Right hindlimb (tissue), 1 donor: ENCODE data around the gene CEMIP2.
A peak's percentile ranks its signal among the peaks of the same experiment; 100 is the strongest.

Experiments used
- DNase-seq: peaks from one replicate; pipeline ENCODE4 v3.0.0-alpha.2; 2018

CEMIP2 gene

GRCh38 chr9:71772726-71773125 is 4.4 kb upstream of the CEMIP2 start:
- no peak for DNase-seq

GRCh38 chr9:71770170-71770569 is 1.9 kb upstream of the CEMIP2 start:
- no peak for DNase-seq

- peak; percentile 80 for DNase-seq
These were observed 1.2 kb upstream of the CEMIP2 start for GRCh38 chr9:71769175-71770161.

DNA sequence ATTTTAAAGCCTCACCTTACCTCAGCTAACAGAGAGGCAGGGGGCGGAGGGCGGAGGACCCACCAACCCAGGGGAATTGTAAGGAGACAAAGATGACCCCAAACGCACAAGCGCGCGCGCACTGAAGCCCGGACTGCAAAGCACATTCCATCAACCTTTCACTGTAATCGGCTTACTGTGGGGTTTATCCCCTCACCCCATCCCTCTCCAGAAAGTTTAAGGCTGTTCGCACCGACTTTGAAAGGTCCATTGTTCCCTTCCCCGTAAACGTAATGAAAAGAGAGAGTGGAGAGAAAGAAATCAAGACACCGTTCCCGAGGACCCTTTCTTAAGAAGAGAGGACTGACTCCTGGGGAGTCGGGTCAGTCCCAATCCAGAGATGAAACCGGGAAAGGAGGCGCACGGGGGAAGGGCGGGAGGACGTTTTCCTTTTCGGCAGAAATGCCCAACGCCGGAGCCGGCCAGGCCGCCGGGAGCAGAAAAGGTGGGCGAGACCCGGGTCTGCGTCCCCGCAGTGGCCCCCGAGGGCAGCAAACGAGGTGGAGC is 464 bp downstream of the CEMIP2 start:
- DNase-seq: peak; percentile 60

- no peak for DNase-seq
These were observed 1.0 kb downstream of the CEMIP2 start for GRCh38 chr9:71767163-71767775.

DNA sequence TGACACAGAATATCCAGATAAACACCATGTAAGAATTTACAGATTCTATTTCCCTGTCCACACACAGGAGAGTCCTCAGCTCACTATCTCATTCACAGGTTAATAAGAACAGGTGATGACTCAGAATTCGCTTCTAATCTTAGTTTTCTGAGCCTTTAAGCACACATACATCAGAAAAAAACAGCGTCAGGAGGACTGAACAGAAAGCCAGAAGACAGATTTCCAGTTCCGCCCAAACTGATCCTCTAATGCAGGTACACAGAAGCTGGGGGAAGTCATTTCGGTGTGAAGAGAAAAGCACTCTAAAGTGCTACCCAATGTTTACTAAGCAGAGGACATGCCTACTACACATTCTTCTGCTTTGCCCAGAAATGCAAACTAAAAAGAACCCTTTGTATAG is 1.6 kb downstream of the CEMIP2 start:
- DNase-seq: no peak

- DNase-seq: no peak
These were observed 2.6 kb downstream of the CEMIP2 start for GRCh38 chr9:71765693-71766092.

DNA sequence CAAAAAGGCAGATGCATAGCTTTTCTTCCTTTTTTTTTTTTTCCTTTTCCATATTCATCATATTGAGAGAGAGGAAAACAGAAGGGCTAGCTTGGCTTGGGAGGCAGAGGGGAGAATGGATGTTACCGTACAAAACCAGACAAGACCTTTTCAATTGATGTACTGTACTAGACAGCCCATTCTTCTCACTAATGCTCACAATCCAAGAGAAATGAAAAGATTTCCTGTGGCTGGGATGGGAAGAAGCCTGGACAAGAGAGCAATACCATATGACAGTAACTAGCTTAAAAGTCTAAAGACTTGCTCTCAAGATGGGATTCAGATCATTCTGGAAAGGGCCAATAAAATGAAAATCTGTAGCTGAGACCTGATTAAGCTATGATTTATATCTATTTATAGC is 3.4 kb downstream of the CEMIP2 start:
- DNase-seq: no peak

- DNase-seq: no peak
These were observed 3.9 kb downstream of the CEMIP2 start for GRCh38 chr9:71764463-71764862.

GRCh38 chr9:71763832-71764231 is 4.5 kb downstream of the CEMIP2 start:
- DNase-seq: no peak

DNA sequence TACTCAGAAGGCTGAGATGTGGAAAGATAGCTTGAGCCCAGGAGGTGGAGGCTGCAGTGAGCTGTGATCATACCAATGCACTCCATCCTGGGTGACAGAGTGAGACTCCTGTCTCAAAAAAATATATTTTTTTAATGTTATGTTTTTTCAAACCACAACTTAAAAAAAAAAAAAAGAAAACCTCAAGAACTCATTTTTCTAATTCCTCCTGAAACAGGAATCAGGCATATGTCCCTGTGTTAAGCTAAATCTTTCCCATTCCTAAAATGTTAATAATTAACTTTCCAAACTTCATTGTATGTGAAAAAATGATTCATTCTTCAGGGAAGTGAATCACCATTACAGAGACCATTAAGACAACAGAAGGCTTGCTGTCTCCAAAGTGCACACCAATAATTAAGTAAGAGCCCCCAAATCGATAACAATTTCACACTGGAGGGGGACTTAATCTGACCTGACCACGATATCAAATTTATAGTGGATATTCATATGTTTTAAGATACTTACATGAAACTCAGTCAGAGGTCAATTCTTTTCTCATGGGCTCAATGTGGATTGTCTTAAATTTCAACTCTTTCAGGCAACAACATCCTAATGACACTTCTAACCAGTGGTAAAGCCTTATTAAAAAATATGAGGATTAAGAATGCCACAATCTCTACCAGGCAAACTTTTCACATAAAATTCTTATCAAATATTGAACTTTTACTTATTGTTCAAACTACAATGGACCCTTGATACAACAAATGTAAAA is 5.2 kb downstream of the CEMIP2 start:
- DNase-seq: no peak

DNA sequence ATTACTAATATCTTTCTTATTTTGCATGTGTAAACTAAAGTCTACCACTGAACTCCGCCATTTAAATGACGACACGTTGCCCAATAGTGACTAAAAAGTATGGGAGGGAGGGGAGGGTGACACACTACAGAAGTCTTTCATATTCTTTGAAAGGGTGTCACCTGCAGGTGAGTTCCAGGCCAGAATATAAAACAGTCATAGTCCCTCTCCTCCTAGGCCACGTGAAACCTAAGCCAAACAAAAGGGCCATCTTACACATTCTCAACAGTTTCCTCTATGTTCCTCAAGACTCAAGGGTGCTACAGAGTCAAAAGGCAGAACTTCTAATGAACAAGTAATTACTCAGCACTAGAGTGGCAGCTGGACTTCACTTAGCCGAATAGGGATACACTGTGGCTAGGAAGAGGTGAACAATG is 6.4 kb downstream of the CEMIP2 start:
- no peak for DNase-seq

GRCh38 chr9:71760901-71761300 is 7.4 kb downstream of the CEMIP2 start:
- no peak for DNase-seq

GRCh38 chr9:71758785-71759184 is 9.5 kb downstream of the CEMIP2 start:
- no peak for DNase-seq

- no peak for DNase-seq
These were observed 10.0 kb downstream of the CEMIP2 start for GRCh38 chr9:71758277-71758676.

- DNase-seq: no peak
These were observed 11.6 kb downstream of the CEMIP2 start for GRCh38 chr9:71756753-71757152.

- no peak for DNase-seq
These were observed 12.4 kb downstream of the CEMIP2 start for GRCh38 chr9:71755869-71756268.

DNA sequence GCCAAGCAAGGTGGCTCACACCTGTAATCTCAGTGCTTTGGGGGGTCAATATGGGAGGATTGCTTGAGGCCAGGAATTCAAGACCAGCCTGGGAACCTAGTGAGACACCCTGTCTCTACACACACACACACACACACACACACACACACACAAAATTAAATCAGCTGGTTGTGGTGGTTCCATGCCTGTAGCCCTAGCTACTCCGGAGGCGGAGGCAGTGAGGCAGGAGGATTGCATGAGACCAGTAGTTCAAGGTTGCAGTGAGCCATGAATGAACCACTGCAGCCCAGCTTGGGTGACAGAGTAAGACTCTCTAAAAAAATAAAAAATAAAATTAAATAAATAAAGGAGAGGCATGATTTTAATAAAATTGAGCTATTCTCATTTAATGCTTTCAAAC is 13.1 kb downstream of the CEMIP2 start:
- no peak for DNase-seq

- DNase-seq: no peak
These were observed 14.2 kb downstream of the CEMIP2 start for GRCh38 chr9:71754151-71754550.

DNA sequence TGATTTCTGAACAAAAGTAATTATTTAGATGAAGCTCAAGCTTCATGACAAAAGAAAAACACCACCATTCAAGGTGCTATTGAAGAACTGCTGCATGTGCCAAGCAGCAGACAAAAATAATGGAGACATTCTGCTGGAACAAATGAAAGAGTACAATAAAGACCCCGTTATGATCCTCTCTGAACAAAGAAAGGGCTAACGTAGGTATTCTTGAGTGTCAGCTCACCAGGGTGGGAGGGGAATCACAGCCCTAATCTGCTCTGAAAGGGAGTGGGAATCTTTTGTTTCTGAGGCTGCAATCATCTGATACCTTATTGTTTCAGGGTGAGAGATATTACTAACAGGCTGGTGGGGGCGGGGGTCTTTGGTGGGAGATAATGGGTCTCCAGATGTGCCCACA is 15.4 kb downstream of the CEMIP2 start:
- no peak for DNase-seq

DNA sequence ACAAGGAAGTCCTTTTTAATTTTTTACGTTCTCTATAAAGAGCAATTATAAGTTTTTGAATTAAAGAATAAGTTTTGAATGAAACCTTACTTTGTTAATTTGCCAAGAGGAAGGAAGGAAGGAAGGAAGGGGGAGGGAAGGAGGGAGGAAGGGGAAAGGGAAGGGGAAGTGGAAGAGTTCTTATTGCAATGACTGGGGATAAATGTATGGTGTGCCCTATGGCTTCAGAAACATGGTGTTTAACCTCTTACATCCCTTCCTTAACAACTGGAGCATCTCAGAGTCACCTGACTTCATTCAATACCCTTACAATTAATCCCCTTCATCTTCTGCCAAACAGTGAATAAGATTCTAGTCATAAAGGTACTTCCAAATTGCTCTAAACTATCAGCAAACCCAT is 16.0 kb downstream of the CEMIP2 start:
- no peak for DNase-seq

- DNase-seq: no peak
These were observed 20.0 kb downstream of the CEMIP2 start for GRCh38 chr9:71748280-71748743.

DNA sequence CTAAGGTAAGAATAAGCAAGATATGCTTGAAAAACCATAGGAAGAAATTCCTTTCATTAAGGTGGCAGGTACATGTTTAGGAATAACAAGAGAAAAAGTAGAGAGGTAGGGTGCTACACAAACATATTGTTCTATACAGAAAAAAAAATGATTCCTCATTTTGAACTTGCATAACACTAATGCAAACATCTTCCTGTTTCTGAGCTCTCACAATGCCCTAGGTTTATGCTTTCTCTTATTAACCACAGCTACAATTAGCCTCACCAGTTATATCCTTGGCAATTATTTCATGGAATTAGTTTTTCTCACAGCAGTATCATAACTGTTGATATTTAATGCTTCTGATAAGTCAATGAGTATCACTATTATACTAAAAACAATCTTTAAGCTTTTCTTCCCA is 20.7 kb downstream of the CEMIP2 start:
- no peak for DNase-seq
